Psoas muscle (tissue), 8 donors: ENCODE data around the gene TRAF3IP1. TPM values are rescaled to one million over a fixed set of nuclear protein-coding genes. Genes with fewer than 3 reads are reported as not detected.

Source experiments
- ATAC-seq, 4 donors: fragments of 200-7000 bp; cut with Tn5 transposase; one replicate each; pipeline ENCODE4 v1.9.1; 2020; ENCODE audit warnings: moderate library complexity in 3 of 4, mild to moderate bottlenecking in 2 of 4
- DNase-seq, 2 donors: peaks; one replicate each; pipeline ENCODE4 v3.0.0-alpha.2; 2020
- H3K27ac ChIP-seq: fragments of 200-600 bp; one replicate; pipeline ENCODE4 v1.8.0; 2022
- H3K27me3 ChIP-seq, 3 donors: fragments of 200-600 bp in 1 of 3; one replicate each; pipeline versions ENCODE4 v1.6.1 to v1.8.0; 2013 to 2022; ENCODE audit warnings: low read length in 2 of 3, mild to moderate bottlenecking in 2 of 3, moderate library complexity in 1 of 3; ENCODE audit not compliant: insufficient read depth in 3 of 3
- H3K36me3 ChIP-seq, 2 donors: fragments of 200-600 bp in 1 of 2; one replicate each; pipeline versions ENCODE4 v1.6.1 to v1.8.0; 2013 to 2022; ENCODE audit warnings: low read depth in 1 of 2, mild to moderate bottlenecking in 1 of 2, moderate library complexity in 1 of 2; ENCODE audit not compliant: insufficient read depth in 1 of 2
- H3K4me1 ChIP-seq: fragments of 200-600 bp; one replicate; pipeline ENCODE4 v1.8.0; 2022
- H3K4me3 ChIP-seq: fragments of 200-600 bp; one replicate; pipeline ENCODE4 v1.8.0; 2022; ENCODE audit warnings: mild to moderate bottlenecking
- H3K9me3 ChIP-seq: fragments of 200-600 bp; one replicate; pipeline ENCODE4 v1.8.0; 2022
- WGBS, 3 donors: extraction: QIAGEN DNeasy Blood & Tissue Kit; methylation state at CpG; one replicate each; pipeline versions ENCODE4 v1.1.6 to v1.1.7; 2013; 5-methylcytosine and 5-hydroxymethylcytosine counted together
- intact Hi-C, 2 donors: fragments of 100-400 bp; cut with DNase I; formaldehyde crosslinking; loops; one replicate each; pipeline versions ENCODE4 v1.11.0 to v1.14.2; 2022
- polyA plus RNA-seq, 3 donors: library from polyadenylated mRNA; stranded (reverse); fragments of 200-250 nt; gene quantifications; one replicate each; pipeline ENCODE4 v1.2.3, GENCODE V29; 2013
- total RNA-seq, 4 donors: library from RNA; stranded (reverse); fragmentation: NEBNext Ultra II Directional in 2 of 4; extraction: Animal tissue kit (Norgen Biotek cat#: 25700) in 2 of 4; gene quantifications; one replicate each; pipeline versions ENCODE4 v1.2.1 to v1.2.4, GENCODE V29; 2021 to 2023
- TF ChIP-seq, protein P1 (sequence below): fragments of 200-600 bp; IDR thresholded peaks from one replicate; pipeline ENCODE4 v1.8.0; 2022; ENCODE audit warnings: antibody characterized with exemption
- donor health status: healthy with polysubstance abuse.
- donor health status: DM: no; HTN: no; CAD: no; lungs with moderate emphysema.
- donor health status: Bipolar disorder and iron deficiency.
- donor health status: healthy.
- donor health status: DM: yes; HTN: yes; CAD: no.
- donor health status: DM: no; HTN: no; CAD: no.
- donor health status: DM: no; HTN: no; CAD: no.
- donor health status: DM: yes; HTN: yes; CAD: no.

The TRAF3IP1 gene
- total and polyA plus RNA-seq, 7 donors = 2.9 to 30.9 (median 16.3) TPM

DNA sequence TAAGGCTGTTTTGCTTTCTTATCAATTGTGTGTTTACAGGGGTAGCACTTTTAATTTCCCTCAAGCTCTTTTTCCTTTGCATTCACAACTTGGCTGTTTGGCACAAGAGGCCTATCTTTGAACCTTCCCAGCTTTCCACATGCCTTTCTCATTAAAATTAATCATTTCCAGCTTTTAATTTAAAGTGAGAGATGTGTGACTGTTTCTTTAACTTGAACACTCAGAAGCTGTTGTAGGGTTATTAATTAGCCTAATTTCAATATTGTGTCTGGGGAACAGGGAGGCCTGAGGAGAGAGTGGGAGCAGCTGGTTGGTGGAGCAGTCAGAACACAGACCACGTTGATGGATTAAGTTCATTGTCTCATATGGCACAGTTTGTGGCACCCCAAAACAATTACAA lies 111.1 kb downstream of the TRAF3IP1 start:
- ATAC-seq = no peak
- Histone ChIP-seq H3K27me3 (no peaks in the 10 kb centered on the region), H3K36me3 (peaks cover 0 to 33% of the 10 kb centered on the region in 2 donors), H3K9me3 (peaks cover 4% of the 10 kb centered on the region), H3K4me3 (no peak overlapping the region), H3K27ac (no peak overlapping the region), H3K4me1 (peaks cover 11% of the 10 kb centered on the region)
- TF ChIP-seq, protein P1, sequence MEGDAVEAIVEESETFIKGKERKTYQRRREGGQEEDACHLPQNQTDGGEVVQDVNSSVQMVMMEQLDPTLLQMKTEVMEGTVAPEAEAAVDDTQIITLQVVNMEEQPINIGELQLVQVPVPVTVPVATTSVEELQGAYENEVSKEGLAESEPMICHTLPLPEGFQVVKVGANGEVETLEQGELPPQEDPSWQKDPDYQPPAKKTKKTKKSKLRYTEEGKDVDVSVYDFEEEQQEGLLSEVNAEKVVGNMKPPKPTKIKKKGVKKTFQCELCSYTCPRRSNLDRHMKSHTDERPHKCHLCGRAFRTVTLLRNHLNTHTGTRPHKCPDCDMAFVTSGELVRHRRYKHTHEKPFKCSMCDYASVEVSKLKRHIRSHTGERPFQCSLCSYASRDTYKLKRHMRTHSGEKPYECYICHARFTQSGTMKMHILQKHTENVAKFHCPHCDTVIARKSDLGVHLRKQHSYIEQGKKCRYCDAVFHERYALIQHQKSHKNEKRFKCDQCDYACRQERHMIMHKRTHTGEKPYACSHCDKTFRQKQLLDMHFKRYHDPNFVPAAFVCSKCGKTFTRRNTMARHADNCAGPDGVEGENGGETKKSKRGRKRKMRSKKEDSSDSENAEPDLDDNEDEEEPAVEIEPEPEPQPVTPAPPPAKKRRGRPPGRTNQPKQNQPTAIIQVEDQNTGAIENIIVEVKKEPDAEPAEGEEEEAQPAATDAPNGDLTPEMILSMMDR = no peak
- WGBS, 3 donors = 33 to 71% (median 47%) methylated on average over 1 of the region's 1 CpG
- intact Hi-C loops = no loop called here
- no peak for DNase-seq

DNA sequence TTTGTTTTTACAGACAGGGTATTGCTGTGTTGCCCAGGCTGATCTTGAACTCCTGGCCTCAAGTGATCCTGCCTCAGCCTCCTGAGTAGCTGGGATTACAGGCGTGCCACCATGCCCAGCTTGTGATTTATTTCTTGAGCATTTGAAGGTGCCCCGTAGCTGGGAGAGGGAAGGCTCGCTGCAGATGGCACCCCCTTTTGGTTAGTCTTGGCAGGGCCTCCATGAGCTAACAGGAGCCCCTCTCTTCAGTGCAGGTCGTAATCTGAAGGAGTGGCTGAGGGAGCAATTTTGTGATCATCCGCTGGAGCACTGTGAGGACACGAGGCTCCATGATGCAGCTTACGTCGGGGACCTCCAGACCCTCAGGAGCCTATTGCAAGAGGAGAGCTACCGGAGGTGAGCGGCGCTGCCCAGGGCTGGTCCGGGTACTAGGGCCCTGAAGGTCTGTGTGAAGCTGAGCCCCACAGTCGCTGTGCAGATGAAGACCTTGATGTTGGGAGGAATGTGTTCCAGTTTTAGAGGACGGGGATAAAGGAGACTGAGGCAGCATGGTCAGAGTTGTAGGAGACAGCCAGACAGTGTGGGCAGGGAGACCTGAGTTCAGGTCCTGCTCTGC lies 113.1 kb downstream of the TRAF3IP1 start:
- H3K4me1 ChIP-seq = peaks cover 2% of the 10 kb centered on the region
- no peak for ATAC-seq
- H3K27ac ChIP-seq = no peak overlapping the region
- TF ChIP-seq, protein P1 = no peak
- intact Hi-C loops = no loop called here
- 92 to 95% (median 92%) methylated on average over 14 of the region's 14 CpGs for WGBS, 3 donors
- no peaks in the 10 kb centered on the region for H3K27me3 ChIP-seq
- no peak overlapping the region for H3K4me3 ChIP-seq
- H3K36me3 ChIP-seq = peaks cover 0 to 51% of the 10 kb centered on the region in 2 donors
- DNase-seq = no peak
- peaks cover 4% of the 10 kb centered on the region for H3K9me3 ChIP-seq

DNA sequence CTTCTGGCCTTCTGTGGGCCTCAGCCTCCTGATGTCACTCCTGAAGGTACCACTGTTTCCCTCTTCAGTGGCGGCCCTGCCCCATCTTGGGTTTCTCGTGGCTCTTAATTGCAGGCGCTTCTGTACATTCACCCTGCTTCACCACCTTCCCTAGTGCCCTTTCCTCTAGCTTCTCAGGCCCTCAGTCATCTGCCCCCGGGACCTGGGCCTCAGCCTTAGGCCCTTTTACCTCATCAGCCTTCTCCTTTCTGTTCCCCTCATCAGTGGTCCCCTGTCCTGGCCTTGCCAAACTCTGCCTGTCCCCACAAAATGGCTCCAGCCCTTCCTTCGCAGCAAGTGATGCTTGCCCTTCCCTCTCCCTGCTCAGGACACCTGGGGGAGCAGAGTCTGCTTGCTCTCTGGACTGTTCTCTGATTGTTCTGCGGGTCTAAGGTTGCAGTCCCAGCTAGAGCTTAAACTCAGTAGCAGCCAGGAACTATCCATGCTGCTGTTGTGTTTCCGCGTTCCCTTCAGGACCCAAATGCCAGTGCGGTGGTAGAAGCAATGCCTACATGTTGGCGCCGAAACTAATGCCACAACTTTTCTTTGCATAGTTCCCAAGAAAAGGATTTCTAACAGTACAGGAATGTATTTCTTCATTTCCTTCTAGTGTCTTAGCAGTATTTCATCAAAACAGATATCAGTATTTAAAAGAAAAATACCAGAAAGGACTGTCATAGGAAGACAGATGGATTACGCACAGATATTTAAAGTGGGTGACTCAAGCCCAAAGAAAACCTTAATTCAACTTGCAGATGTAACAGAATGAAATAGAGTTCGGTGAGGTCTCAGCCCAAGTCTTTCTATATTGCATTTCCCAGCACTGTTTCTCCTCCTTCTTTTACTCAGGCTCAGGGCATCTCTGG lies 113.9 kb downstream of the TRAF3IP1 start:
- H3K9me3 ChIP-seq = peaks cover 4% of the 10 kb centered on the region
- H3K4me3 ChIP-seq = no peak overlapping the region
- WGBS, 3 donors = 92 to 95% (median 95%) methylated on average over 13 of the region's 13 CpGs
- H3K27me3 ChIP-seq = no peaks in the 10 kb centered on the region
- H3K4me1 ChIP-seq = peaks cover 6% of the 10 kb centered on the region
- TF ChIP-seq, protein P1 = no peak
- ATAC-seq (no peak), DNase-seq (no peak)
- H3K36me3 ChIP-seq = peaks cover 0 to 51% of the 10 kb centered on the region in 2 donors
- intact Hi-C loops = no loop called here
- H3K27ac ChIP-seq = no peak overlapping the region

DNA sequence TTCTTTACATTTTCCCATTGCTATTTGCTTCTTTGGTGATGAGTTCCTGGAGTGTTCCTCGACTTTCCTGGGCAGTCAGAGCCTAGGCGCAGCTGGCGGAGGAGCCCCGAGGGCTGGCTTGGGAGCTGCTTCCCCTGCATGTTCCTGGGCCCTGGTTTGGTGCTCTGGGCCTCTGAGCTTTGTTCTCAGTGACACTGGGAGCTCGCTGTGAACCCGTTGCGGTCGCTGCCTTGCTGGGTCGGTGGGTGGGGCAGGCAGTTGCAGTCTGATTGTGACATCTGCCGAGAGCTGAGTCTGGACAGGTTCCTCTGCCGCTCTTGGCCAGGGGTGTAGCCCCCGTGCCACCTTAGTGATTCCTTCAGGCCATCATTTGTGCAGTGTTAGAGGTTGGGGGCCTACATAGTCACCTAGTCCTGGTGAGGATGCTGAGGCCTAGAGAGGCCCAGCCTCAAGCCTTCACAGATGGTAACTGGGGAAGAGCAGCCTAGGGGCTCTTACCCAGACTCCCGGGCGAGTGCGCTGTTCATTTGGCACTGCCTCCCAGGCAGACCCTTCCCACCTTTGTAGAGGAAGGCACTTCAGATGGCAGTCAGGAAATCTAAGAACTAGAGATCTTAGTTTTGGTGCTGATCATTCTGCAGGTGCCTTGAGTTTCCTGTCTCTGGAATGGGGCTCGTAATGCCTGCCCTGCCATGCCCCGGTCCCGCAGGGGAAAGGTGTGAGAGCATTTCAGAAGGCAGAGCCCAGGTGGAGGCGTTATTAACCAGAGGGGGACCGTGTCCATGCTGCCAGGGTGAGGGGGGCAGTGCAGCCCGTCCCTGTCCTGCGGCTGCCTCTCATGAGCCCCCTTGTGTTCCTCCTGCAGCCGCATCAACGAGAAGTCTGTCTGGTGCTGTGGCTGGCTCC lies 114.8 kb downstream of the TRAF3IP1 start:
- ATAC-seq = no peak
- intact Hi-C loops = no loop called here
- TF ChIP-seq, protein P1 = no peak
- Histone ChIP-seq H3K4me3 (no peak overlapping the region), H3K36me3 (peaks cover 0 to 53% of the 10 kb centered on the region in 2 donors), H3K9me3 (peaks cover 4% of the 10 kb centered on the region), H3K27ac (no peak overlapping the region), H3K27me3 (no peaks in the 10 kb centered on the region), H3K4me1 (peaks cover 15% of the 10 kb centered on the region)
- no peak for DNase-seq
- 90 to 93% (median 92%) methylated on average over 24 of the region's 24 CpGs for WGBS, 3 donors
